Body of pancreas (tissue), 4 donors: Measurements from ENCODE around the gene LRRC49. TPM values are rescaled to one million over a fixed set of nuclear protein-coding genes. Genes with fewer than 3 reads are reported as not detected.

ENCODE experiments used
- ATAC-seq: fragments of 150-250 bp; one replicate; pipeline ENCODE4 v1.9.1; 2016
- DNase-seq, 4 donors: peaks; one replicate each; pipeline ENCODE4 v3.0.0-alpha.2; 2019
- H3K27ac ChIP-seq, 4 donors: fragments of 200-600 bp; sonication (generic); 1 replicate in 3 of 4; 2 replicates in 1 of 4; pipeline versions ENCODE4 v1.5.1 to v1.6.1; 2016 to 2019; ENCODE audit warnings: mild to moderate bottlenecking in 1 of 4, mixed read lengths in 1 of 4, moderate library complexity in 1 of 4
- H3K27me3 ChIP-seq, 2 donors: fragments of 200-600 bp; sonication (generic); one replicate each; pipeline ENCODE4 v1.6.0; 2016; ENCODE audit warnings: mild to moderate bottlenecking in 1 of 2
- H3K36me3 ChIP-seq, 2 donors: fragments of 200-600 bp; sonication (generic); replicated peaks in 1 of 2; 2 replicates each; pipeline ENCODE4 v1.5.1; 2016; ENCODE audit warnings: low read depth in 2 of 2; ENCODE audit not compliant: insufficient read depth in 1 of 2
- H3K4me1 ChIP-seq: fragments of 200-600 bp; sonication (generic); one replicate; pipeline ENCODE4 v1.6.0; 2016
- H3K4me3 ChIP-seq, 2 donors: fragments of 200-600 bp; sonication (generic); 1 replicate in 1 of 2; 2 replicates in 1 of 2; pipeline ENCODE4 v1.5.1; 2016 to 2019
- H3K9me3 ChIP-seq, 3 donors: fragments of 200-600 bp; sonication (generic); 1 replicate in 2 of 3; 2 replicates in 1 of 3; pipeline ENCODE4 v1.5.1; 2016
- CTCF ChIP-seq, 7 experiments: fragments of 450-650 bp in 4 of 7; fragments of 200-600 bp in 3 of 7; sonication (generic) in 3 of 7; IDR thresholded peaks; one replicate each; pipeline ENCODE4 v1.5.1; 2016 to 2019; ENCODE audit warnings: antibody characterized with exemption in 7 of 7
- POLR2A ChIP-seq, 3 donors: fragments of 450-650 bp; IDR thresholded peaks; one replicate each; pipeline ENCODE4 v1.6.1; 2016; ENCODE audit warnings: antibody characterized with exemption in 3 of 3, mild to moderate bottlenecking in 2 of 3
- WGBS, 2 donors: methylation state at CpG; one replicate each; pipeline ENCODE4 v1.1.5; 2017; 5-methylcytosine and 5-hydroxymethylcytosine counted together
- intact Hi-C: fragments of 100-400 bp; cut with DNase I; formaldehyde crosslinking; loops from one replicate; pipeline ENCODE4 v1.15.1; 2023
- total RNA-seq, 2 donors: library from RNA; depleted of rRNA; stranded (reverse); fragments of >200 nt; gene quantifications; one replicate each; pipeline ENCODE4 v1.1.0, GENCODE V29; 2016

LRRC49 gene
- total RNA-seq, 2 donors from 2014 or later: 3.0 to 7.3 TPM

DNA sequence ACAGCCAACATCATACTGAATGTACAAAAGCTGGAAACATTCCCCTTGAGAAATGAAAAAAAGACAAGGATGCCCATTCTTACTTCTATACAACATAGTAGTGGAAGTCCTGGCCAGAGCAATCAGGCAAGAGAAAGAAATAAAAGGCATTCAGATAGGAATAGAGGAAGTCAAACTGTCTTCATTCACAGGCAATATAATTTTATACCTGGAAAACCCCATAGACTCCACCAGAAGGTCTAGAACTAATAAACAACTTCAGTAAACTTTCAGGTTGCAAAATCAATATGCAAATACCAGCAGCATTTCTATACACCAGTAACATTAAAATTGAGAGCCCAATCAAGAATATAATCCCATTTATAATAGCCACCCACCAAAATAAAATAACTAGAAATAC, 195.5 kb downstream of the LRRC49 start:
- Histone ChIP-seq H3K36me3 (no peaks in the 10 kb centered on the region), H3K27me3 (no peaks in the 10 kb centered on the region), H3K9me3 (no peaks in the 10 kb centered on the region), H3K4me3 (no peak overlapping the region), H3K27ac (no peak overlapping the region), H3K4me1 (no peaks in the 10 kb centered on the region)
- DNase-seq: no peak
- TF ChIP-seq POLR2A (IDR thresholded peaks at IDR 0.05): no peak
- no peak for TF ChIP-seq CTCF (IDR thresholded peaks at IDR 0.05)
- no peak for ATAC-seq
- intact Hi-C loops: no loop called here

- no peaks in the 10 kb centered on the region for H3K9me3 ChIP-seq
- H3K27ac ChIP-seq: no peak overlapping the region
- no peak for TF ChIP-seq CTCF (IDR thresholded peaks at IDR 0.05)
- TF ChIP-seq POLR2A (IDR thresholded peaks at IDR 0.05): no peak
- H3K27me3 ChIP-seq: no peaks in the 10 kb centered on the region
- intact Hi-C loops: no loop called here
- H3K4me3 ChIP-seq: no peak overlapping the region
- DNase-seq: no peak
- no peaks in the 10 kb centered on the region for H3K36me3 ChIP-seq
- no peaks in the 10 kb centered on the region for H3K4me1 ChIP-seq
- ATAC-seq: no peak
- WGBS, 2 donors: 78 to 96% methylated on average over 1 of the region's 1 CpG
Measured at GRCh38 chr15:71088683-71089082, 196.1 kb downstream of the LRRC49 start.

GRCh38 chr15:71089801-71090200, 197.2 kb downstream of the LRRC49 start:
- no peak for ATAC-seq
- Histone ChIP-seq H3K36me3 (no peaks in the 10 kb centered on the region), H3K4me1 (no peaks in the 10 kb centered on the region), H3K4me3 (no peak overlapping the region), H3K27ac (no peak overlapping the region), H3K27me3 (no peaks in the 10 kb centered on the region), H3K9me3 (no peaks in the 10 kb centered on the region)
- WGBS, 2 donors: 11 to 21% methylated on average over 1 of the region's 1 CpG
- TF ChIP-seq POLR2A (IDR thresholded peaks at IDR 0.05) (no peak), CTCF (IDR thresholded peaks at IDR 0.05) (no peak)
- intact Hi-C loops: no loop called here
- DNase-seq: no peak

DNA sequence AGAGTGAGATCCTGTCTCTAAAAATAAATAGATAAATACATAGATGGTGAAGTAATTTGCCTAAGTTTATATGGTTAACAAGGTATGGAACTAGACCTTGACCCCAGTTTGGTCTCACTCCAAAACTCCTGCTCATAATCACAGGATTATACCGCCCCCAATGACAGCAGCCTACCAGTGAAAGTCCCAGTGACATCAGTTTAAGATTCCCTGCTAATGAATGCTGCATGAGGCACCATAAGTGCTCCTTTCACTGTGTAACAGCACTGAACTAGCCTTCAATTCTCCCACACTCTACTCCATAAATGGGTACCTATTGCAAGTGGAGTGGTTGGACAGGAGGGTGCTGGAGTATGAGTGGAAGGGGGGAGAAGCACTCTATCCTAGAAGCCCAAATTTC, 199.0 kb downstream of the LRRC49 start:
- DNase-seq: no peak
- intact Hi-C loops: no loop called here
- H3K27ac ChIP-seq: no peak overlapping the region

More for the DNA sequence above, 199.0 kb downstream of the LRRC49 start:
- Histone ChIP-seq H3K9me3 (no peaks in the 10 kb centered on the region), H3K4me1 (no peaks in the 10 kb centered on the region), H3K4me3 (no peak overlapping the region), H3K27me3 (no peaks in the 10 kb centered on the region), H3K36me3 (no peaks in the 10 kb centered on the region)
- TF ChIP-seq CTCF (IDR thresholded peaks at IDR 0.05) (no peak), POLR2A (IDR thresholded peaks at IDR 0.05) (no peak)
- WGBS, 2 donors: 60 to 64% methylated on average over 1 of the region's 1 CpG
- no peak for ATAC-seq
